ENCODE data around the gene RPL10. TPM values are rescaled to one million over a fixed set of nuclear protein-coding genes. Genes with fewer than 3 reads are reported as not detected.

RPL10 gene
- total and polyA plus RNA-seq, 2 of the 8 experiments (the other 6 are each of a cell fraction or from before 2014, with no cell fraction given): 2,633 to 4,293 TPM

DNA sequence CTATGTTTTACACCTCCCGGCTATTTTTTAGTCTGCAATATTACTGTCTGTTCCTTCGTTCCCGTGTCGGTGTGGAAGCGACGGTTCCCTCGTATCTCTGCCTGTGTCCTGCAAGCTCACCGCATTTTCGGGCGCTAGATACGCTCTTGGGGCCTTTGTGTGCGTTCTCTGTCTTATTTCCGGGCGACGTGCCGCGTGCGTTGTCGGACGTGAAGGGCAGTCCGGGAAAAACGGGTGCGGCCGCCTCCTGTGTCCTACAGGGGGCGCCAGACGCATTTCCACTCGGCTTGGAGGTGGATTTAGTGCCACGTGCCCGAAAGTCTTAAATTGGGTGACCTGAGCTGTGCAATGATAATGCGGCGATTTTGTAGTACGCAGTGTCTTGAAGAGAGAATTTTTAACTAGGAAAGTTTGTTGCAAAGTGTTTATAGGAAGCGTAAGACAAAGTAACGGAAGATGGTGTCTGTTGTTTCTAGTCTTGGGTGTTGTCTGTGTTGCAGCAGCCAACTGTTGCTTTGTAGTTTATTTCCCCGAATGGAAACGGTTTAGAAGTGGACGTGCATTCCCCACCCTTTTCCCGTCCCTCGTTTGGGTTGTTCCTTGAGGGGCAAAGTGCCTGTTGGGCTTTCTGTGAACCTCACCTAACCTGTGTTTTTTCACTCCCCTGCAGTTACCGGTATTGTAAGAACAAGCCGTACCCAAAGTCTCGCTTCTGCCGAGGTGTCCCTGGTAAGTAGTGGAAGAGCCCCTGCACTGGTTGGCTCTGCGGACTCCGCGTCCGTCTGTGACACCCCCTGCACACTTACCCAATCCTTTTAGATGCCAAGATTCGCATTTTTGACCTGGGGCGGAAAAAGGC lies 720 bp downstream of the RPL10 start (continued):
- TF ChIP-seq, protein P1, sequence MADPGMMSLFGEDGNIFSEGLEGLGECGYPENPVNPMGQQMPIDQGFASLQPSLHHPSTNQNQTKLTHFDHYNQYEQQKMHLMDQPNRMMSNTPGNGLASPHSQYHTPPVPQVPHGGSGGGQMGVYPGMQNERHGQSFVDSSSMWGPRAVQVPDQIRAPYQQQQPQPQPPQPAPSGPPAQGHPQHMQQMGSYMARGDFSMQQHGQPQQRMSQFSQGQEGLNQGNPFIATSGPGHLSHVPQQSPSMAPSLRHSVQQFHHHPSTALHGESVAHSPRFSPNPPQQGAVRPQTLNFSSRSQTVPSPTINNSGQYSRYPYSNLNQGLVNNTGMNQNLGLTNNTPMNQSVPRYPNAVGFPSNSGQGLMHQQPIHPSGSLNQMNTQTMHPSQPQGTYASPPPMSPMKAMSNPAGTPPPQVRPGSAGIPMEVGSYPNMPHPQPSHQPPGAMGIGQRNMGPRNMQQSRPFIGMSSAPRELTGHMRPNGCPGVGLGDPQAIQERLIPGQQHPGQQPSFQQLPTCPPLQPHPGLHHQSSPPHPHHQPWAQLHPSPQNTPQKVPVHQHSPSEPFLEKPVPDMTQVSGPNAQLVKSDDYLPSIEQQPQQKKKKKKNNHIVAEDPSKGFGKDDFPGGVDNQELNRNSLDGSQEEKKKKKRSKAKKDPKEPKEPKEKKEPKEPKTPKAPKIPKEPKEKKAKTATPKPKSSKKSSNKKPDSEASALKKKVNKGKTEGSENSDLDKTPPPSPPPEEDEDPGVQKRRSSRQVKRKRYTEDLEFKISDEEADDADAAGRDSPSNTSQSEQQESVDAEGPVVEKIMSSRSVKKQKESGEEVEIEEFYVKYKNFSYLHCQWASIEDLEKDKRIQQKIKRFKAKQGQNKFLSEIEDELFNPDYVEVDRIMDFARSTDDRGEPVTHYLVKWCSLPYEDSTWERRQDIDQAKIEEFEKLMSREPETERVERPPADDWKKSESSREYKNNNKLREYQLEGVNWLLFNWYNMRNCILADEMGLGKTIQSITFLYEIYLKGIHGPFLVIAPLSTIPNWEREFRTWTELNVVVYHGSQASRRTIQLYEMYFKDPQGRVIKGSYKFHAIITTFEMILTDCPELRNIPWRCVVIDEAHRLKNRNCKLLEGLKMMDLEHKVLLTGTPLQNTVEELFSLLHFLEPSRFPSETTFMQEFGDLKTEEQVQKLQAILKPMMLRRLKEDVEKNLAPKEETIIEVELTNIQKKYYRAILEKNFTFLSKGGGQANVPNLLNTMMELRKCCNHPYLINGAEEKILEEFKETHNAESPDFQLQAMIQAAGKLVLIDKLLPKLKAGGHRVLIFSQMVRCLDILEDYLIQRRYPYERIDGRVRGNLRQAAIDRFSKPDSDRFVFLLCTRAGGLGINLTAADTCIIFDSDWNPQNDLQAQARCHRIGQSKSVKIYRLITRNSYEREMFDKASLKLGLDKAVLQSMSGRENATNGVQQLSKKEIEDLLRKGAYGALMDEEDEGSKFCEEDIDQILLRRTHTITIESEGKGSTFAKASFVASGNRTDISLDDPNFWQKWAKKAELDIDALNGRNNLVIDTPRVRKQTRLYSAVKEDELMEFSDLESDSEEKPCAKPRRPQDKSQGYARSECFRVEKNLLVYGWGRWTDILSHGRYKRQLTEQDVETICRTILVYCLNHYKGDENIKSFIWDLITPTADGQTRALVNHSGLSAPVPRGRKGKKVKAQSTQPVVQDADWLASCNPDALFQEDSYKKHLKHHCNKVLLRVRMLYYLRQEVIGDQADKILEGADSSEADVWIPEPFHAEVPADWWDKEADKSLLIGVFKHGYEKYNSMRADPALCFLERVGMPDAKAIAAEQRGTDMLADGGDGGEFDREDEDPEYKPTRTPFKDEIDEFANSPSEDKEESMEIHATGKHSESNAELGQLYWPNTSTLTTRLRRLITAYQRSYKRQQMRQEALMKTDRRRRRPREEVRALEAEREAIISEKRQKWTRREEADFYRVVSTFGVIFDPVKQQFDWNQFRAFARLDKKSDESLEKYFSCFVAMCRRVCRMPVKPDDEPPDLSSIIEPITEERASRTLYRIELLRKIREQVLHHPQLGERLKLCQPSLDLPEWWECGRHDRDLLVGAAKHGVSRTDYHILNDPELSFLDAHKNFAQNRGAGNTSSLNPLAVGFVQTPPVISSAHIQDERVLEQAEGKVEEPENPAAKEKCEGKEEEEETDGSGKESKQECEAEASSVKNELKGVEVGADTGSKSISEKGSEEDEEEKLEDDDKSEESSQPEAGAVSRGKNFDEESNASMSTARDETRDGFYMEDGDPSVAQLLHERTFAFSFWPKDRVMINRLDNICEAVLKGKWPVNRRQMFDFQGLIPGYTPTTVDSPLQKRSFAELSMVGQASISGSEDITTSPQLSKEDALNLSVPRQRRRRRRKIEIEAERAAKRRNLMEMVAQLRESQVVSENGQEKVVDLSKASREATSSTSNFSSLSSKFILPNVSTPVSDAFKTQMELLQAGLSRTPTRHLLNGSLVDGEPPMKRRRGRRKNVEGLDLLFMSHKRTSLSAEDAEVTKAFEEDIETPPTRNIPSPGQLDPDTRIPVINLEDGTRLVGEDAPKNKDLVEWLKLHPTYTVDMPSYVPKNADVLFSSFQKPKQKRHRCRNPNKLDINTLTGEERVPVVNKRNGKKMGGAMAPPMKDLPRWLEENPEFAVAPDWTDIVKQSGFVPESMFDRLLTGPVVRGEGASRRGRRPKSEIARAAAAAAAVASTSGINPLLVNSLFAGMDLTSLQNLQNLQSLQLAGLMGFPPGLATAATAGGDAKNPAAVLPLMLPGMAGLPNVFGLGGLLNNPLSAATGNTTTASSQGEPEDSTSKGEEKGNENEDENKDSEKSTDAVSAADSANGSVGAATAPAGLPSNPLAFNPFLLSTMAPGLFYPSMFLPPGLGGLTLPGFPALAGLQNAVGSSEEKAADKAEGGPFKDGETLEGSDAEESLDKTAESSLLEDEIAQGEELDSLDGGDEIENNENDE (IDR thresholded peaks at IDR 0.05; ENCODE audit: insufficient replicate concordance, low read length): no peak
- TF ChIP-seq FOSL1 (IDR thresholded peaks at IDR 0.05; ENCODE audit: insufficient read depth, low read depth, low read length): no peak
- no peak for TF ChIP-seq TBP (IDR thresholded peaks at IDR 0.05; ENCODE audit: low read depth, low read length)
- TF ChIP-seq CHD1 (IDR thresholded peaks at IDR 0.05; ENCODE audit: low read depth, low read length): 0 out of 2 replicates have a peak, but pooled peaks have one; percentile 16
- no peak for TF ChIP-seq RXRA (IDR thresholded peaks at IDR 0.05; ENCODE audit: insufficient read depth, low read depth, low read length)
- no peak for TF ChIP-seq MAFK (IDR thresholded peaks at IDR 0.05; ENCODE audit: low read depth, low read length)
- no peak for TF ChIP-seq SP2 (IDR thresholded peaks at IDR 0.05; ENCODE audit: low read length)
- TF ChIP-seq SIRT6 (IDR thresholded peaks at IDR 0.05; ENCODE audit: low read length): no peak
- no peak for TF ChIP-seq SP4 (IDR thresholded peaks at IDR 0.05; ENCODE audit: low read length)
- TF ChIP-seq, protein P2, sequence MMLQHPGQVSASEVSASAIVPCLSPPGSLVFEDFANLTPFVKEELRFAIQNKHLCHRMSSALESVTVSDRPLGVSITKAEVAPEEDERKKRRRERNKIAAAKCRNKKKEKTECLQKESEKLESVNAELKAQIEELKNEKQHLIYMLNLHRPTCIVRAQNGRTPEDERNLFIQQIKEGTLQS (IDR thresholded peaks at IDR 0.05; ENCODE audit: insufficient read depth, low read depth, low read length): no peak
